ENCODE data around the gene NDUFS7. TPM values are rescaled to one million over a fixed set of nuclear protein-coding genes. Genes with fewer than 3 reads are reported as not detected.

The NDUFS7 gene
- total RNA-seq, 1 donor from 2014 or later = 15.4 TPM

GRCh38 chr19:1399079-1399478 is 15.4 kb downstream of the NDUFS7 start:
- peaks cover 8% of the 10 kb centered on the region for H3K79me2 ChIP-seq (ENCODE audit: low read depth)
- no peaks in the 10 kb centered on the region for H3K36me3 ChIP-seq
- peaks cover 3% of the 10 kb centered on the region for H3K27me3 Mint-ChIP-seq (ENCODE audit: insufficient read depth, low read depth)
- H3K27ac Mint-ChIP-seq = no peak overlapping the region
- no peak overlapping the region for H3K4me3 ChIP-seq
- no peaks in the 10 kb centered on the region for H3K36me3 Mint-ChIP-seq
- TF ChIP-seq EZH2phosphoT487 (IDR thresholded peaks at IDR 0.05) (no peak), EZH2 (IDR thresholded peaks at IDR 0.05) (no peak)
- no peak for DNase-seq (ENCODE audit: low spot score)
- H3K27ac ChIP-seq = no peak overlapping the region
- H3K9me3 ChIP-seq (ENCODE audit: low read depth) = no peaks in the 10 kb centered on the region
- no peak overlapping the region for H3K4me2 ChIP-seq
- H3K9ac ChIP-seq = no peak overlapping the region
- no peak overlapping the region for H2AFZ ChIP-seq (replicated peaks)
- peaks cover 7% of the 10 kb centered on the region for H3K27me3 ChIP-seq
- no peak overlapping the region for H3K4me3 Mint-ChIP-seq
- no peaks in the 10 kb centered on the region for H3K4me1 ChIP-seq
- no peaks in the 10 kb centered on the region for H3K9me3 Mint-ChIP-seq
- H4K20me1 ChIP-seq (ENCODE audit: low read depth) = peaks cover 21% of the 10 kb centered on the region
- H3K4me1 Mint-ChIP-seq = peaks cover 9% of the 10 kb centered on the region
- peaks cover 6% of the 10 kb centered on the region for H3F3A ChIP-seq (ENCODE audit: low read depth)

DNA sequence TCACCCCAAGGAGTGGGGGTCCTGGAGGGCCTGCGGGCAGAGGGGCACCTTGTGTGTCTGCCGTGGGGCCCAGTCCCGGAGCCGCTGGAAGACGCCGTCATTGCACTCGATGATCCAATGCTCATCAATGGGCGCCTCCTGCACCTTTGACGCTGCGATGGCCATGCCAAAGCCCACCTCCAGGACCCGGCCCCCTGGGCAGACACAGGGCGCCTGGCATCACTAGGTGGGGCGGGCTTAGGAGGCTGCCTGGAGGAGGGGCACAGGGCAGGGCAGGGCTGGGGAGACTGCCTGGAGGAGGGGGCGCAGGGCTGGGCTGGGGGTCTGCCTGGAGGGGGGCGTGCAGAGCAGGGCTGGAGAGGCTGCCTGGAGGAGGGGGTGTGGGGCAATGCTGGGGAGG is 16.0 kb downstream of the NDUFS7 start:
- H3K9me3 Mint-ChIP-seq = no peaks in the 10 kb centered on the region
- H3K27me3 Mint-ChIP-seq (ENCODE audit: insufficient read depth, low read depth) = peaks cover 3% of the 10 kb centered on the region
- TF ChIP-seq EZH2phosphoT487 (IDR thresholded peaks at IDR 0.05) = no peak
- TF ChIP-seq EZH2 (IDR thresholded peaks at IDR 0.05) = no peak
- TF ChIP-seq, protein P1, sequence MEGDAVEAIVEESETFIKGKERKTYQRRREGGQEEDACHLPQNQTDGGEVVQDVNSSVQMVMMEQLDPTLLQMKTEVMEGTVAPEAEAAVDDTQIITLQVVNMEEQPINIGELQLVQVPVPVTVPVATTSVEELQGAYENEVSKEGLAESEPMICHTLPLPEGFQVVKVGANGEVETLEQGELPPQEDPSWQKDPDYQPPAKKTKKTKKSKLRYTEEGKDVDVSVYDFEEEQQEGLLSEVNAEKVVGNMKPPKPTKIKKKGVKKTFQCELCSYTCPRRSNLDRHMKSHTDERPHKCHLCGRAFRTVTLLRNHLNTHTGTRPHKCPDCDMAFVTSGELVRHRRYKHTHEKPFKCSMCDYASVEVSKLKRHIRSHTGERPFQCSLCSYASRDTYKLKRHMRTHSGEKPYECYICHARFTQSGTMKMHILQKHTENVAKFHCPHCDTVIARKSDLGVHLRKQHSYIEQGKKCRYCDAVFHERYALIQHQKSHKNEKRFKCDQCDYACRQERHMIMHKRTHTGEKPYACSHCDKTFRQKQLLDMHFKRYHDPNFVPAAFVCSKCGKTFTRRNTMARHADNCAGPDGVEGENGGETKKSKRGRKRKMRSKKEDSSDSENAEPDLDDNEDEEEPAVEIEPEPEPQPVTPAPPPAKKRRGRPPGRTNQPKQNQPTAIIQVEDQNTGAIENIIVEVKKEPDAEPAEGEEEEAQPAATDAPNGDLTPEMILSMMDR (IDR thresholded peaks at IDR 0.05) = no peak
- H3K27ac ChIP-seq = no peak overlapping the region
- no peak overlapping the region for H2AFZ ChIP-seq (replicated peaks)
- H4K20me1 ChIP-seq (ENCODE audit: low read depth) = peaks cover 18% of the 10 kb centered on the region
- peaks cover 6% of the 10 kb centered on the region for H3F3A ChIP-seq (ENCODE audit: low read depth)
- no peaks in the 10 kb centered on the region for H3K36me3 Mint-ChIP-seq
- H3K9me3 ChIP-seq (ENCODE audit: low read depth) = no peaks in the 10 kb centered on the region
- no peak overlapping the region for H3K4me2 ChIP-seq
- no peak for DNase-seq (ENCODE audit: low spot score)
- no peaks in the 10 kb centered on the region for H3K36me3 ChIP-seq
- no peak overlapping the region for H3K4me3 ChIP-seq
- no peak overlapping the region for H3K9ac ChIP-seq
- peaks cover 7% of the 10 kb centered on the region for H3K27me3 ChIP-seq
- peaks cover 8% of the 10 kb centered on the region for H3K79me2 ChIP-seq (ENCODE audit: low read depth)
- no peaks in the 10 kb centered on the region for H3K4me1 ChIP-seq
- H3K27ac Mint-ChIP-seq = no peak overlapping the region
- peaks cover 9% of the 10 kb centered on the region for H3K4me1 Mint-ChIP-seq
- no peak overlapping the region for H3K4me3 Mint-ChIP-seq

DNA sequence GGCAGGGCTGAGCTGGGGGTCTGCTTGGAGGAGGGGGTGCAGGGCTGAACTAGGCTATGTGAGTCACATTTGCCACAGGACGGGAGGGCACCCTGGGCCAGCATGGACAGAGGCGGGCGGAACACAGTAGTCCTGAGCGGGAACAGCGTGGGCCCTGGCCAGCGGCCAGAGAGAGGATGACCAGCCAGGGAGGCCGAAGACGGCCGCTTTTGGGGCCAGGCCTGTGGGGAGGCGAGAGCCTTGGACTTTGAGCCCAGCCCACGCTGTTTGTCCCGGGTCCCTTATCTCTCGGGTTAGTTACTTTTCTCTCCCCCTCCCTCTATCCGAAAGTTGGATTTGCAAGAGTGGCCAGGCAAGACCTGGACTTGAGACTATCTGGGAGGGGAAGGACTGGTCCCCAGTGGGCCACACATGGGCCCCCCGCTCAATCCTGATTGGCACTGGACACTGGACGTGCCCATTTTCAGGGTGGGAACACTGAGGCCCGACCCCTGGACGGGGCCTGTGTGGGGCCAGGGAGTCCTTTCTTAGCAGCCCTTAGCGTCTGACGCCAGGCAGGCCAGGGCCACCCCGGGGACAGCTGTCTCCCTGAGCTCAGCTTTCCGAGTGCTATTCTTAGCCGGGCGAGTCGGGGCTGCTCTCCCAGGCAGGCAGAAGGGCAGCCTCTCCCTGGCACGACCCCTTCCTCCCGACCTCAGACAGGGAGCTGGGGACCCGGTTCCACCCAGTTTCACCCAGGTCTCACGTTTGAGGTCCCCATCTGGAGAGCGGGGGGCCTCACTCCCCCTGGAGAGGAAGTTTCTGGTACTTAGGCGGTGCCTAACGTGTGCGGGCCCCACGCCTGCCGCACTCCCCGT is 16.8 kb downstream of the NDUFS7 start:
- Histone ChIP-seq H3F3A (ENCODE audit: low read depth) (peaks cover 6% of the 10 kb centered on the region), H3K4me1 (no peaks in the 10 kb centered on the region), H3K4me2 (peak overlapping the region; percentile 99), H2AFZ (replicated peaks) (peak overlapping the region; percentile 82), H3K9ac (peak overlapping the region; percentile 39), H3K36me3 (no peaks in the 10 kb centered on the region), H3K79me2 (ENCODE audit: low read depth) (peaks cover 8% of the 10 kb centered on the region), H3K4me3 (peak overlapping the region; percentile 87), H3K27me3 (peaks cover 7% of the 10 kb centered on the region), H3K9me3 (ENCODE audit: low read depth) (no peaks in the 10 kb centered on the region), H3K27ac (no peak overlapping the region), H4K20me1 (ENCODE audit: low read depth) (peaks cover 18% of the 10 kb centered on the region)
- Mint-ChIP-seq H3K27me3 (ENCODE audit: insufficient read depth, low read depth) (peaks cover 3% of the 10 kb centered on the region), H3K36me3 (no peaks in the 10 kb centered on the region), H3K9me3 (no peaks in the 10 kb centered on the region), H3K4me3 (peak overlapping the region; percentile 81), H3K4me1 (peaks cover 9% of the 10 kb centered on the region), H3K27ac (no peak overlapping the region)
- DNase-seq (ENCODE audit: low spot score) = peak; percentile 40
- TF ChIP-seq EZH2 (IDR thresholded peaks at IDR 0.05) (no peak), EZH2phosphoT487 (IDR thresholded peaks at IDR 0.05) (no peak)
- TF ChIP-seq, protein P1 (IDR thresholded peaks at IDR 0.05) = no peak

Measured in neural progenitor cell (in vitro differentiated cells).